Activated CD4-positive, alpha-beta T cell treated with anti-CD3 and anti-CD28 coated beads, Interleukin-2, amount 50 U/mL, for 1 hour (primary cell): Measurements from ENCODE around the gene RPS6KA1.
"Not testable (repeated sequence)": the region's sequence is repeated elsewhere in the genome, so short reads cannot be mapped to it uniquely, and the experiment has no call there.

ENCODE experiments used
- DNase-seq: peaks from one replicate; pipeline ENCODE4 v3.0.0-alpha.2; 2020

The RPS6KA1 gene

DNA sequence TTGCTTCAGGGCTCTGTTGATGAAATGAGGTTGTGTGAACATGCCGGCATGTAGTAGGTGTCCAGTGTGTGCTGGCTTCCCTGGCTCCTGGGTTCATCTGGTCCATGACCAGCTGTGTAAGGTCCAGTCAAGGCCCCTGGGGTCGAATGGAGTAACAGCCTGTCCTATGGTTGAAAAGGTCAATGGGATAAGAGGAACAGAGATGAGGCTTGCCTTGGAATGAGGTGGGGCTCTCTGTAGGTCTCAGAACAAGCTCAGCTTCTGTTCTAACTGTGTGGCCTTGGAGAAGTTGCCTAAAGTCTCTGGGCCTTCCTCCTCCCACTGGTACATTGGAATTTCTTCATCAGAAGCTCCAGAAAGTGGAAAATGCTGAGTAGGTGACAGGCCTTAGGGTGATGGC, 26.6 kb downstream of the RPS6KA1 start:
- no peak for DNase-seq

DNA sequence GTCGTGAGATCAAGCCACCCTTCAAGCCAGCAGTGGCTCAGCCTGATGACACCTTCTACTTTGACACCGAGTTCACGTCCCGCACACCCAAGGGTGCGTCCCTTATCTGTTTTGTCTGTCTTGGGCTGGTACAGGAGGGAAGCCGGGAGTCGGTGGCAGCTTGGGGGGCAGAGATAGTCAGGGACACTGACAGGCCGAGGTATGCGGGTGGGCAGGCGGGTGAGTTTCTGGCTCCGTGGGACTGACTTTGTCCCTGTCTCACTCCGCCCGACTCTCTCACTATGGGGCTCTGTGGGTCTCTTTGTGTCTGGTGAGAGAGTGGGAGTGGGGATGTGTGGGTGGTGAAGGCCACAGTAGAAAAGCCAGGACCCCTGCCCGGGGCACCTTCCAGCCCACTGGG, 27.4 kb downstream of the RPS6KA1 start:
- DNase-seq: no peak

DNA sequence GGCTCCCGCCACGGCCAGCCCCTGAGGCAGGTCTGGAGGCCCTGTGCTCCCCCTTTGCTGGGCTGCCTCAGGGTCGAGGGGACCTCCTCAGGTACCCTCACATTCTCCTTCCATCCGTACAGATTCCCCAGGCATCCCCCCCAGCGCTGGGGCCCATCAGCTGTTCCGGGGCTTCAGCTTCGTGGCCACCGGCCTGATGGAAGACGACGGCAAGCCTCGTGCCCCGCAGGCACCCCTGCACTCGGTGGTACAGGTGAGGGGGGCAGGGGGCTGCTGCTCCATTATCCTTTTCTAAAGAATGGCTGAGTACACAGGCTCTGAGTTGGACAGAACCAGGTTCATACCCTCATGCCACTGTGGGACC, 29.1 kb downstream of the RPS6KA1 start:
- no peak for DNase-seq

DNA sequence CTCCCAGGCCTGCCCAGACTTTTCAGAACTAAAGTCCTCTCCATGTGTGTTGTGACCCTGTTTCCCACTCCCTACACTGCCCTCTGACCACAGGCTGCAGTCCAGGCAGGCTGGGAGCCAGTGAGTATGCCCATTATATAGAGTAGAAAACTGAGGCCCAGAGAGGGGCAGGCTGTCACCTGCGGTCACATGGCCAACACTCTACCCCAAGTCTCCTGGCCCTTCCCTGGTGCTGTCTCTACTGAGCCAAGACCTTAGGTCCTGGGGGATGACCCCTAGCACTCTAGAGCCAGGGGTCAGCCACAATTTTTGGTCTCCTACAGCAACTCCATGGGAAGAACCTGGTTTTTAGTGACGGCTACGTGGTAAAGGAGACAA, 30.8 kb downstream of the RPS6KA1 start:
- DNase-seq: no peak

DNA sequence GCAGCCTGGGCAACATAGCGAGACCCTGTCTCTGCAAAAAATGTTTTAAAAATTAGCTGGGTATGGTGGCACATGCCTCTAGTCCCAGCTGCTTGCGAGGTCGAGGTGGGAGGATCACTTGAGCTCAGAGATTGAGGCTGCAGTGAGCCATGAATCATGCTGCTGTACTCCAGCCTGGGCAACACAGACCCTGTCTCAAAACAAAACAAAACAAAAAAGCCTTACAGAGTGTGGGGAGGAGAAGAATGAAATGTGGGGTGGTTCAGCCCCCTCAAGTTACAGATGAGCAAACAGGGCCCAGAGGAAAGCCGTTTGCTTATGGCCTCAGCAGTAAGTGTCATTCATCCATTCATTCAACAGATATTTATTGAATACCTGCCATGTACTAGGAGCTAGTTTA, 40.7 kb downstream of the RPS6KA1 start:
- DNase-seq: no peak

DNA sequence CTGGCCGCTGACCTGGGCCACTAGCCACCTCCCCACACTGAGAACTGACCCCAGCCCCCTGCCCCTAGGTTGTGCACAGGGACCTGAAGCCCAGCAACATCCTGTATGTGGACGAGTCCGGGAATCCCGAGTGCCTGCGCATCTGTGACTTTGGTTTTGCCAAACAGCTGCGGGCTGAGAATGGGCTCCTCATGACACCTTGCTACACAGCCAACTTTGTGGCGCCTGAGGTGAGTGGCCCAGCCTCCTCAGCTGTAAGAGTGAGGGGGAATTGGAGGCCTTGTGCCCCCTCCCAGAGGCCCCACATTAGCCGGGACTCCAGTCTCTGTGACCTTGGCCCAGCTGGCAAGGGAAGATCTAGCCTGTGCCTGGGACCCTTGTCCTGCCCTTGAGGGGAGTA, 41.8 kb downstream of the RPS6KA1 start:
- no peak for DNase-seq

DNA sequence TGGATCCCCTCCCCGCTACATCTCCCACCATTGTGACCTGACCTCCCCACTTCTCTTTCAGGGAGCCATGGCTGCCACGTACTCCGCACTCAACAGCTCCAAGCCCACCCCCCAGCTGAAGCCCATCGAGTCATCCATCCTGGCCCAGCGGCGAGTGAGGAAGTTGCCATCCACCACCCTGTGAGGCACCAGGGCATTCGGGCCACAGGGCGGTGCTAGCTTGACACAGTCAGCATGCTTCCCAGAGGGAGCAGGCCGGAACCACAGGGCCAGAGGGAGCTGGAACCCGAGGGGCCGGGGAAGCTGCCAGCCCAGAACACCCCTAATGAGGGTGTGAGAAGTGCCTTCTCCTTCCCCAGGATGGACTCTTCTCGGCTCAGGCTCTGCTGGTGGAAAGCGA, 44.5 kb downstream of the RPS6KA1 start:
- no peak for DNase-seq

DNA sequence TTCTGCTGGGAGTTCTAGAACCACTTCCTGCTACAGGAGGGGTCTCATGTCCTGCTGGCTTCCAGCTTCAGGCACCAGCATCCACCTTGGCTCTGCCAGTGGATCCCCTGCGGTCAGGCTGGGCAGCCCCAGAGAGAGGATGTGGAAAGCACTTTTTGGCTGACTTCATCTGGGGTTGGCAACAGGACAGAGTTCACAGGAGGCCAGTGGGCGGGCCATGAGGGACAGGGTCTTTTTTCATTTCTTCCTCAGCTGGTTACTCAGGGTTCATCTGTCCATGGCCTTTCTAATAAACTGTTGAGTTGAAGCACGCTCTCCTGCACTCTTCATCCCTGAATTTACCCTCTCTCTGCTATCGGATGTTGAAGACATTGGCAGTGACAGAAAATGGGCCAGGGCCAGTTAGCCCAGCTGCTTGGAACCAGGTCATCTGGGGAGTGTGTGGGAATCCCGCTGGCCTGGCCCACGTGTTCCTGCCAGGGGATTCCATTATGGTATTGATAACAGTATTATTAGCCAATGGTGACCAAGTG, 45.2 kb downstream of the RPS6KA1 start:
- DNase-seq: no peak

DNA sequence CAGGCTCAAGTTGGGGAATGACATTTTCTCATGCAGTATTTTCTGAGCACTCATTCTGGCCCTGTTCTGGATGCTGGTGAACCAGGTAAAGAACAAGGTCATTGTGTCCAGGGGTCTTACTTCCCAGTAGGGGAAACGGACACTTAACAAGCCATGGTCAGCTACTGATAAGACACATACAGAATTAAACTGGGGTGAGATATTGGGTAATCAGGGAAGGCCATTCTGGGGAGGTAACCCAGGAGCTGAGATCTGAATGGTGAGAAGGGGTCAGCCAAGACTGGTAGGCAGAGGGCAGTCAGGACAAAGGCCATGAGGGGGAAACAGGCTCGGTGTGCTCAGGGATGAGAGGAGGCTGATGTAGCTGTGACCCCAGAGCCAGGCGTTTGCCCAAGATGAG, 45.8 kb downstream of the RPS6KA1 start:
- no peak for DNase-seq

DNA sequence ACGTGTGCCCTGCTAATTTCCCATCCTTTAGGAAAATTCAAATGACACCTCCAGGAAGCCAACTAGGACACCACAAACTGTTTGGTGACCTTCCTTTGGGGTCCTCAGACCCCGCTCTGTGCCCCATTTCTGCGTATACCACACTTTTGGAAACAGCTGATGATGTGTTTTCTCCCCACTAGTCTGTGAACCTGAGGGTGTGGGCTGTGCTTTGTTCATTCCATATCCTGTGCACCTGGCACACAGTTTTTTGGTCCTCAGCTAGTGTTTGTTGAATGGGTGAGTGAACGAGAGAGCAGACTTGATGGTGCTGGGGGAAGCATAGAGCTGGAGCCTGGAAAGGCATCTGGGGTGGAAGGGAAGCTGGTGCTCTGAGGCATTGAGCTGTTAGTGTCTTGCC, 48.6 kb downstream of the RPS6KA1 start:
- no peak for DNase-seq

DNA sequence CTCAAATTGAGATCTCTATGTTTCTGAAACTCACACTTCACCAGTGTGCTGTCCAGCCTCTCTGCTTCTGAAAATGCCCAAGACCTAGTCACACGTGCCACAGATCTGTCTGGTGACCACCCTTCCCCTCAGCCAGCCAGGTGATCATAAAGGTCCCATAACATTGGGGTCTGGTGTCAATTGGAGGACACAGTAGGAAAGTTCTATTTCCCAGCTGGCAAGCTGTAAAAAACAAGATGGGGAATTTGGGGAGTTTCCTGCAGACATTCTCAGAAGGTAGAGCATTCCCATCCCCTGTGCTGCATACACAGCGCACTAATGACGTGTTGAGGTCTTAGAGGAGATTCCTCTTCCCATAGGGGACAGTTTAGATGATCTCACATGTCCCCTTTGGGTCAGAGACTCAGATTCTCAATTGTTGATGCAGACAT, 50.1 kb downstream of the RPS6KA1 start:
- DNase-seq: no peak

DNA sequence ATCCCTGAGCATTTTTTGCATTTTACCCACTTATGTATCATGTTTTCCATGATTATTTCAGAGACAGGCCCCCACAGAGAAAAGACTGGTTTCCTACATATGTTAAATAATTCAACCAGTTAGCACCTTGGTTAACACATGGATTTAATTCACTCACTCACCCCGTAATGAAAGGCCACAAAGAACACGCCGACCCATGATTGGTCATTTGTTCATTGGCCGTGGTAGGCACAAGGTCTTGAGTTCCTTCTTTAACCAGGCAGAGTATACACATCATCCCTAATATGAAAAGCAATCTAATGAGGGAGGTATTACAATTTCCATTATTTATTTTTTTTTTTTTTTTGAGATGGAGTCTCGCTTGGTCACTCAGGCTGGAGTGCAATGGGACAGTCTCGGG, 50.6 kb downstream of the RPS6KA1 start:
- DNase-seq: no peak

DNA sequence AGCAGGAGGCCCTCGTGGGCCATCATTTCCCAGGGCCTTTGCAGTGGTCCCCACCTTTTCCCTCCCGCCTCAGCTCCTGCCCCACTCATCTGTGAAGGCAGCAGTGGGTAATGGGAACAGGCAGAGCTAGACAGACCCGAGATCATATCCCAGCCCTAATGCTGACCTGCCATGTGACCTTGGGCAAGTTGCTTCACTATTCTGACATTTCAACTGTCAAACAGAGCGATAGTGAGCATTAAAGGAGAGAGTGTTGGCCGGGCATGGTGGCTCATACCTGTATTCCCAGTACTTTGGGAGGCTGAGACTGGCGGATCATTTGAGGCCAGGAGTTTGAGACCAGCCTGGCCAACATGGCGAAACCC, 51.7 kb downstream of the RPS6KA1 start:
- no peak for DNase-seq

DNA sequence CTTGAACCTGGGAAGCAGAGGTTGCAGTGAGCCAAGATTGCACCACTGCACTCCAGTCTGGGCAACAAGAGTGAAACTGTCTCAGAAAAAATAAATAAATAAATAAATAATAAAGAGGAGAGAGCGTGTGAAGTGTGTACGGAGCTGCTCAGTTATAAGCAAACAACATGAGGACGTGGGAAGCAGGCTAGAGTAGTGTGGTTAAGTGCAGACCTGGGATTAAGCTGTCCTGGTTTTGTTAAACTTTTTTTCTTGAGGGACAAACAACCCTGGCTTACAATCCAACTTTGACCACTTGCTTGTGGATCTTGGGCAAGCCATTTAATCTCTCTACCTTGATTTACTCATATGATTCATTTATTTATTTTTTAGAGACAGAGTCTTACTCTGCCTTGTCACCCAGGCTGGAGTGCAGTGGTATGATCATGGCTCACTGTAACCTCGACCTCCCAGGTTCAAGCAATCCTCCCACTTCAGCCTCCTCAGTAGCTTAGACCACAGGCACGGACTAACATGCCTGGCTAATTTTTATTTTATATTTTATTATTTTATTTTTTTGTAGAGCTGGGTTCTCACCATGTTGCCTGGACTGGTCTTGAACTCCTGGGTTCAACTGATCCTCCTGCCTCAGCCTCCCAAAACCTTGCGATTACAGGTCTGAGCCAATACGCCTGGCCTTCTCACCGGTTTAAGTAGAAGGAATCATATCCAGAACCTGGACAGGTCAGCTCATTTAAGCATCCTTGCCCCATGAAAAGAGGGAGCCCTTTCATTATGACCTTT, 52.7 kb downstream of the RPS6KA1 start:
- no peak for DNase-seq

DNA sequence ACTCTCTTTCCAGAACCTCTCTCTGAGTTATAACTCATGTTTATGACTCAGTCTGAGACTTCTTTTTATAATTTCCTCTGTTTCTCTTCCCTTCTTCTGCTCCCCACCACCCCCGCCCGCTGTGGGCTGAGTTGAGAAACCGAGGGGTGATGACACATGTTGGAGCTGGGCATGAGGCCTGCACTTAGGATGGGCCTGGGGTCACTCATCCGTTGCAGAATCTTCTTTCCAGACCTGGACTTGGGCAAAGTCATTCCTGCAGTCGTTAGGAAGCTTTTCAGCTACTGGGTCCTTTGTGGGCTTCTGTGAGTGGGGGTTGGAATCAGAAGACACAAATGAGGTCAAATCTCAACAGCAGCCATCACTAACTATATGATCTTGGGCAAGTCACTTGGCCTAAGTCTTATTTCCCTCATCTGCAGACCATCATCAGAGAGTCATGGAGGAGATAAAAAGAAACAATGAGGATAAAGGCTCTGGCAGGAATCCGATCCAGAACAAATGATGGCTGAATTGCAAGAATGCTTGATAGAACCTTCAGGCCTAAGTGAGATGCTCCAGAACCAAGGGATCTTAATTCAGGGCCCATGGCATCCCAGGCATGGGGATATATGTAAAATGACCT, 53.4 kb downstream of the RPS6KA1 start:
- DNase-seq: no peak

DNA sequence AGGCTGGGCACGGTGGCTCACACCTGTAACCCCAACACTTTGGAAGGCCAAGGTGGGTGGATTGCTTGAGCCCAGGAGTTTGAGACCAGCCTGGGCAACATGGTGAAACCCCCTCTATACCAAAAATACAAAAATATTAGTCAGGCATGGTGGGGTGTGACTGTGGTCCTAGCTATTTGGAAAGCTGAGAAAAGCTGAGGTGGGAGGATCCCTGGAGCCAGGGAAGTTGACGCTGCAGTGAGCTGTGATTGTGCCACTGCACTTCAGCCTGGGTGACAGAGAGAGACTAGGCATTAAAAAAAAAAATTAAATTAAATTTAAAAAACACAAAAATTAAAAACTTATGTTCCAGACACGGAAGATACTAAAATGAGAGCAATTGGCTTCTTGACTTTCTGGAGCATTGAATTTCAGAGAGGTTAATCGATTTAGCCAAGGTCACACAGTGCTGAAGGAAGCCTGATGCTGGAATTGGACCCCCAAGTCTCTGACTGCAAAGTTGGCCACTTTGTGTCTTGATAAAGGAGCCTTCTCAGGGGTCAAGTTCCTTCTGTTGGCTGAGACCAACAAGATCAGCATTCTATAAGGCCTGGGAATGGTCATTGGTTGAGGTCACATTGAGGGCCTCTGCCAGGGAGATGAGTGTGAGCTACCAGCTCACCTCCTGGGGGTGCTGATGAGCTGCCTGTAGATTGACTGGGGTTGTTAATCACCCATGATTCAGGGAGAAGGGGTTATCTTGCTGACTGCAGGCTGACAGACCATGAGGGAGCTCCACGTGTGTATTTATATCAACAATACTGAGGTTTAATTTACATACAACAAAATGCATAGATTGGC, 54.3 kb downstream of the RPS6KA1 start:
- no peak for DNase-seq

DNA sequence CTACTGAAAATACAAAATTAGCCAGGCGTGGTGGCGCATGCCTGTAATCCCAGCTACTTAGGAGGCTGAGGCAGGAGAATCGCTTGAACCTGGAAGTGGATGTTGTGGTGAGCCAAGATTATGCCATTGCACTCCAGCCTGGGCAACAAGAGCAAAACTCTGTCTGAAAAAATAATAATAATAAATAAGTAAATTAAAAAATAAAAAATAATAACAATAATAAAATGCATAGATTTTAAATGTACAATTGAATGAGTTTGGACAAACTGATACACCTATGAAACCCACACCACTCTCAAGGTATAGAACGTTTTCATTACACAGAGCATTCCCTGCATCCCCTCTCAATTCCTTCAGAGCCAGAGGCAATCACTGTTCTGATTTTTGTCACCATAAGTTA, 55.0 kb downstream of the RPS6KA1 start:
- DNase-seq: not testable (repeated sequence)

DNA sequence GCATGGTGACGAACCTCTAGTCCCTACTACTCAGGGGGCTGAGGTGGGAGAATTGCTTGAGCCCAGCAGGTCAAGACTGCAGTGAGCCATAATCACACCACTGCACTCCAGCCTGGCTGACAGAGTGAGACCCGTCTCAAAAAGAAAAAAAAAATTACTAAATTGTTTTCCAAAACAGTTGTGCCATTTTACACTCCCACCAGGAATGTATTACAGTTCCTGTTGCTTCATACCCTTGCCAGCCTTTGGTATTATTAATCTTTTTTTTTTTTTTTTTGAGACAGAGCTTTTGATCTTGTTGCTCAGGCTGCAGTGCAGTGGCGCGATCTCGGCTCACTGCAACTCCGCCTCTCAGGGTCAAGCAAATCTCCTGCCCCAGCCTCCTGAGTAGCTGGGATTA, 55.9 kb downstream of the RPS6KA1 start:
- DNase-seq: no peak

DNA sequence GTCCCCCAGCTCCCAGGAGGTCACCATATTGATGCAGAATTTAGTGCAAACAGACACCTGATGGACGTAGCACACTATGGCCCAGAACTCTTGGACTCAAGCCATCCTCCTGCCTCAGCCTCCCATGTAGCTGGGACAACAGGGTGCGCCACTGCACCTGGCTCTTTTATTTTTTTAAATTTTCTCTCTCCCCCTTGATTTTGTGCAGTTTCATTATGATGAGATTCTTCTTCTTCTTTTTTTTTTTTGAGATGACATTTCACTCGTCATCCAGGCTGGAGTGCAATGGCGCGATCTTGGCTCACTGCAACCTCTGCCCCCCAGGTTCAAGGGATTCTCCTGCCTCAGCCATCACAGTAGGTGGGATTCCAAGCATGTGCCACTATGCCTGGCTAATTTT, 63.8 kb downstream of the RPS6KA1 start:
- DNase-seq: no peak

DNA sequence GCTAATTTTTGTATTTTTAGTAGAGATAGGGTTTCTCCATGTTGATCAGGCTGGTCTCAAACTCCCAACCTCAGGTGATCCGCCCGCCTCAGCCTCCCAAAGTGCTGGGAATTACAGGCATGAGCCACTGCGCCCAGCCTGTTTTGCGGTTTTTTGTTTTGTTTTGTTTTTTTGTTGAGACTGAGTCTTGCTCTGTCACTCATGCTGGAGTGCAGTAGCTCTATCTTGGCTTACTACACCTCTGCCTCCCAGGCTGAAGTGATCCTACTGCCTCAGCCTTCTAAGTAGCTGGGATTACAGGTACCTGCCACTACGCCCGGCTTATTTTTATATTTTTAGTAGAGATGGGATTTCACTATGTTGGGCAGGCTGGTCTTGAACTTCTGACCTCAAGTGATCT, 65.0 kb downstream of the RPS6KA1 start:
- DNase-seq: not testable (repeated sequence)

DNA sequence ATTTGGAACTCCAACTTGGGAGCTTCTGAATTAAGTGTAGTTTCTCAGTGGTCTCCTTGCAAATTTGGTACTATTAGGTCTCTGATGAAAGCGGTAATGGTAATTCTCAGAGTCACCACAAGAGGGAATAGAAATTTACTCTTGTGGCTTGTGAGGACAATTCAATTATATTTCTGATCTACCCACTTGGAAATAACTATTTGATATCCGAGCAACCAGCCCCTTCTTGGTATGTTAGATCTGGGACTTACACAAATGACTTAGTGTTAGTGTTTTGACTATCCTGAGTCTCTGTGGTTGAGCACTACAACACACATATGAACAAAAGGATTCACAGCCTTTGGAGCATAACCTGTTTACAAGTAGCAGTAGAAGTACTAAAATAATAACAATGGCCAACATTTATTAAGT, 68.1 kb downstream of the RPS6KA1 start:
- no peak for DNase-seq

DNA sequence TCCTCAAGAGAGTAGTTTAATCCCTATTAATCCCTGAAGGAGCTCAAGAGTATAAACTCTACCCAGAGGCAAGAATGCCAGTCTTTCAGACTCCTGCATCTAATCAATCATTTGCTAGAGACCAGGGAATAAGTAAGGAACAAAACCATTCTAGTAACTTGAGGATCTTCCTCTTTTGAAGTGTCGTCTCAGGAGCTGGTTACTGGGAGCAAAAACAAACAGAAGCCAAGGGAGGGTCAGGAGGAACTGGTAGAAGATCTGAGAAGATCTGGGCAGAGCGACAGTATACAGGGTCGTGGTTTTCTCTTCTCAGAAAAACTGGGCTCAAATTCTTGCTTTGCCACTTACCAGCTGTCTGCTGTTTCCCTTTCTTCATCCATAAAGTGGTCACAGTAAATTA, 69.3 kb downstream of the RPS6KA1 start:
- DNase-seq: no peak

DNA sequence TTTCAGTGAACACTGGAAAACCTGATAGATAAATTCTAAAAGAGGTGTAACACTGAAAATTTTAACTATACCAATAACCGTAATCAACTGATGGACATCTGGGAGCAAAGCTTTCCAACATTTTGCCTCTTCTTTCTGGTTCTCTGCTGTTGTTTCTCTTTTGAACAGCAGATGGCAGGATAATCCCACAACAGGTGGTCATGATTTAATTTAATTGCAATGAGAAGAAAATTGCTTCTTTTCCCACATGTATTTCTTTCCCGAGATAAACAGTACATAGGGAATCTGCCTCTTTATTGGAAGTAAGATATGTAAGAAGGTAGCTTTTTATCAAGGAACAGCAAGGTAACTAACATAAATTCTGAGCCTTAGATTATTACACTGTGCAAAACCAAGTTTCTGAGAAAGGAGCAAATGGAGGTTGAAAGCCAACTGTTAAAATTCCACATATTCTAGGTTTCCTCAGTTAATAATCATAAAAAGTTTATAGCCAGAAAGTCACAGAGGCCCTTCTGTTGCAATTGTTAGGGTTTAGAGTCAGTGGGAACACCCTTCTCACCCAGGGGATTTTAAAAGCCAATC, 72.9 kb downstream of the RPS6KA1 start:
- no peak for DNase-seq

DNA sequence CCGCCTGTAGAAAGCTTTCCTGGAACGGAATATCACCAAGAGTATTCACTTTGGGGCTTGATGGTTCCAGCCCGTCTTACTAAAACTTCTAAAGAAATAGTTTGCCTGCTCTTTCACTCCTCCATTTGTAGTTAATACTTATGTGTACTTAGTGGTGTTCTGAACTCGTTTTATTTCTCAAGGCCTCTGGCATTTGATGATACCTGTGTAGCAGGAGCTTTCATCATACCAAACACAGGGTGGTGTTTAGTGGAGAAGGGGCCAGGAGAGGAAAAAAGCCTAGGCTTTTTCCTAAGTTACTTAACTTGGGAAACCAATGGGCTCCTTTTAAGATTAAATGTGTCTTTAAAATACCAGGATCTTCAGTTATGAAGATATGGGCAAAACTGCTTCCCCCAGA, 74.3 kb downstream of the RPS6KA1 start:
- no peak for DNase-seq
